ELR (cell line): ENCODE data around the gene KCND2.
A peak's percentile ranks its signal among the peaks of the same experiment; 100 is the strongest.

Source experiments
- DNase-seq: peaks from one replicate; pipeline ENCODE4 v3.0.0-alpha.2; 2015; ENCODE audit warnings: low read depth

KCND2 gene

DNA sequence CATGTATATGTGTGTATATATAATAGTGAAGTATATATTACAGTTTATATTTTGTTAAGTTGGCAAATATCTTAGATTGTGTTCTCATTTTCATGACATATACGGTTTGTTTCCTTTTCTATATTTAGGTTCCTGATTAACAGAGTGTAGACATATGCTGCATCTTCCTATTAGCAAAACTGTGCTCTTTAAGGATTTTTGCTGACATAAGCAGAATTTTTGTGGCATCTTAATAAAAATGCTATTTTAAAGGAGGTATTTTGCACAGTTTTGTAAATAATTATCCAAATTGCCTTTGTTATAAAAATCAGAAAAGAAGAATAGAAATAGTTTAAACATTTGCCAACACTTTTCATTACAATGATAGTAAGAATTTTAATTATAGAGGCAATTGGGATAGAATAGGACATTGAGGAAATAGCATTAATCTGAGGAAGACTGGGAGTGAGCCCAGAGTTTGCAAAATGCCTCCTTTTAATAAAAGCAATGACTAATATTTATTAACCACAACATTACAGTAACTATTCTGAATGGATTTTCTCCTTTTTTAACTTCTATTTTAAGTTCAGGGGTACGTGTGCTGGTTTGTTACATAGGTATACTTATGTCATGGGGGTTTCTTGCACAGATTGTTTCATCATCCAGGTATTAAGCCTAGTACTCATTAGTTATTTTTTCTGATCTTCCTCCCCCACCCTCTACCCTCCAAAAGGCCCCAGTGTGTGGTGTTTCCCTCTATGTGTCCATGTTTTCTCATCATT lies 38.2 kb downstream of the KCND2 start:
- no peak for DNase-seq

DNA sequence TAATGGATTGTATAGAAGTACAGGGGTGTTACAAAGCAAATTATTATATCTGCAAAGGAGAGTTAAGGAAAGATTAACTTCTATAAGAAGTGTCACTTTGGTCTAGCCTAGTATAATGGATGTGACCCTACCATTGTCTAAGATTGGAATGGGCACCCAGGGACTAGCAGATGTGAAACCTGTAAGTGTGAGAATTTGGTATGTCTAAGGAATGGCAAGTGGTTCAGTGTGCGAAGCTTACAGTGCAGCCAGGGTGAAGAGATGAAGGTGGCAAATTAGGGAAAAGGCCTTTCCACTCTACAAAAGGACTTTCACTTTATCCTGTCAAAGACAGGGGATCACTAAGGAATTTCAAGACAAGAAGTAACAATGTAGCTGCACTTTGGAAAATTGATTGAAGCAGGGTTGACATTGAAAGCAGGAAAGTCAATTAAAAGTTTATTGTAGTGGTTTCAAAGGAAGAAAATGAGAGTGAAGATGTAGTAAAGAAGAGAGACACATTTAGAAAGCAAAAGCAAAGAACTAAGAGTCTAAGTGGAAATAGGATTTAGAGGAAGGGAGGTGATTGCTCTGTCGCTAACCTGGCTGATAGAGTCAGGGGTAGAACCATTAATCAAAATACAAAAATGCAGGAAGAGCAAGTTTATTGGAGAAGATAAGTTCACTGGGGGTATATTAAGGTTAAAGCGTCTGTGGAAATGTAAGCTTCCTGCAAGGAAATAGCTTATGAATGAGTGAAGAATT lies 47.4 kb downstream of the KCND2 start:
- no peak for DNase-seq

DNA sequence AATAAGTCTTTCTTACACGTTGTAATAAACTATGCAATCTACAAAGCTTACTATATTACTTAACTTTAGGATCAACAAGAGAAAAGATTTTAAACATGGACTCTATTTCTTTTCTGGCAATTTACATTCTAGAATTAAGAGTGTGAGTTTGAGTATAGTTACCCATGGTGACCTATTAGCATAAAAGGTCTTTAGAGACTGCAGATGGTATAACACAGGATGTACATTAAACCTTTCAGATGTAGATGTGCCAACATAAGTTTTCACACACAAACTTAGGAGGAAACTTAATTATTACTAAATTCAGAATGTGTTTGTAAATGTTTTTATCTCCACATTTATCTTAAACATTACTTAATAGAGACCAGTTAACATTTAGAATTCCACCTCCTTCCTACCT lies 54.1 kb downstream of the KCND2 start:
- no peak for DNase-seq

DNA sequence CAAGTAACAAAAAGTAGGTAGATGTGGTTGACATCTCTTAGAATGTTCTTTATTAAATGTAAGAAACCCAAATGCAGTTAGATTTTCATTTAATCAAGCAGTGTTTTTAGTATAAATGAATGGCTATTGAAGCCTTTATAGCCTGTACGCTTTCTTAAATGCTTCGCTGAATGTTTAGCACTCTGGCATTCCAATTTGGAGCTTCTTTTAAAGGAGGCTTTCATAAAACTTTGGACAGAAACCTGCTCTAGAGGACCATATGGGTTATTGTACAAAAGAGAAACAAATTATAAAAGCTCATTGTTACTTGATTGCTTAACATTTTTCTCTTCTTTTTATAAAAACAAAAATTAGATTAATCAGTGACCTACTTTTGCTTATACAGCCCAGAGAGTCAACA lies 59.5 kb downstream of the KCND2 start:
- DNase-seq: no peak

DNA sequence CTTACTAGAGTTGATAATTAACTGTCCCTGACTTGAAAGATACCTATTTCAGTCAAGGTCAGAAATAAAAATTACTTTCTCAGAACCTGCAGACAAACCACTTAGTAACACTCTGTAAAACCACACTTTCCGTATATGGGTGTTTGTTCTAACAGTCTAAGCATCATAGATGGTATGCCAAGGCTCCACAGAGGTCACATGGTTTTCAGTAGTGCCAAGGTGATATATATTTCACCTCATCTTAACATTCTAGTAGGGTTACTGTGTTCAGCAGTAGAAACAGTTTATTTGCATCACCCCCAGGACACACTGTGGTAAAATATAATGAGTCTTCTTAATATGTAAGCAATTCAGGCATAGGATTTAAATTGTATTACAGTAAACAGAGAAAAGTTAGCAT lies 61.5 kb downstream of the KCND2 start:
- DNase-seq: no peak

DNA sequence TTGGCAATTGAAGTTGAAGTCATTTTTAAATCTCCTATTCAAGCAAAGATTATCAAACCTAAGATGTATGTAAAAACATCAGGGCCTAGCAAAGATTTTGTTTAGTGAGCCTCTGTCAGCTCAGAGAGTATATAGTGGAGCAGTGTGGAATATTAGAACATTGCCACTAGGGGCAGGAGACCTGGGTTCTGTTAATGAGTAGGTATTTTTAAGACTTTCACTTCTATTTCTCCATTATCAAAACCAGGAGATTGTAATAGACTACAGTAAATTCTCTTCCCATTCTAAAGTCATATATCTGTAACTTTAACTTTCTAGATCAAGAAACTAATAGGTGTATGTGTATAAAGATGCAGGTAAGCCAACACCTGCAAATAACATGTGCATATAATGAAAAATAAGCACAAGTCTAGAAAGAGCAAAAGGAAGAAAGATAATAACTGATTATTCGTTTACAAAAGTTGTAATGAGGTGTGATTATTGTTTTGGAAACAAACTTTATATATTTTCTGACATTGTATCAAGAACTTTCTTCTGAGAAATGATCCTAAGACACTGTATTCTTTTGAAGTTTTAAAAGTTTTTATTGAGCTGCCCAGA lies 64.4 kb downstream of the KCND2 start:
- peak; percentile 7 for DNase-seq

DNA sequence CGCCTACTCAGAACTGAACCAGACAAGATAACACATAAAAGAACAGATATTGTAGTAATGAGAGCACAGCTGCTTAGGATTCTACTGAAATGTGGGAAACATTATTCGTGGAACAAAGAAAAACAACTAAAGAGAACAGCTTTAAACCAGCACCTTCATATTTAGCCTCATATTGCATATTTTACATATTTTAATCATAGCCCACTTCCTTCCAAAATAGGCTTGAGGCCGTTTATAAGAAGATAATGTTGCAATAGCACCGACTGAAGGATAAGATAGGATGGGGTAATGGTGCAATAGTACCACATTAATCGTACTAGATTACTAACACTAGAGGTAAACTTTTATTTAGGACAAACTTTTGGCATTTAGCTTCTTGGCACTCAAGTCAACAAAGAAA lies 71.3 kb downstream of the KCND2 start:
- no peak for DNase-seq

DNA sequence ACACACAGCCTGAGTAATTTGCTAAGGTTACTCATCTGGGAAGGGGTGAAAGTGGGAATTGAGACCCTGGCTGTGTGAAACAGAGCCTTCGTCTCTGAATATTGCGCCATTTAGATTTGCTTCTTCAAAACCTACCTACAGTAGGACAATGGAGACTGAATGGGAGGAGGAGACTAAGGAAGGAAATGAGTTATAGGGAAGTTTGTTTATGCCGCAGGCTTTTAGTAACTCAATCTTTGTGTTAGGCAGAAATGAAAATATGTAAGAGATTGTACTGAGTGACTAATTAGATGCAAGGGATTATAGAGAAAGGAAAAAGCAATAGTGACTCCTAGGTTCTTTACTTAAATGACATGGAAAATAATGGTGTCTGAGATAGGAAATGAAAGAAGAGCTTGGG lies 80.2 kb downstream of the KCND2 start:
- DNase-seq: peak; percentile 26

DNA sequence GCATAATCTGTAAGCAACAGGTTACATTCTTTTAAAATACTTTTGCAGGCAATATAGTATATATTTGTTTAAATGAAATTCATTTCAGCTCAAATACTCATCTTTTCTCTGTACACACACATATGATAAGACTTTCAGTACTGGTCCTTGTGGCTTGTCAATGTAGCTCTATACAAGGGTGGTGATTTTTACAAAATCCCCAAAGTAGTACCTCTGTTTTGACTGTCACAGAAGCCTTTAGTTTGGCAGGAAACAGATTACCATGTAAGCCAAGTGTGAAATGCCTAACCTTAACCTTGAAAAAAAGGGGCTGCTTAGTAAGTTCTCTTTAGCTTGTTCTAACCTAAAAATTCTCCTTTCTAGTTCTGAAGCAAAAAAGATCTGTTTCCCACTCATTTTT lies 87.9 kb downstream of the KCND2 start:
- no peak for DNase-seq

DNA sequence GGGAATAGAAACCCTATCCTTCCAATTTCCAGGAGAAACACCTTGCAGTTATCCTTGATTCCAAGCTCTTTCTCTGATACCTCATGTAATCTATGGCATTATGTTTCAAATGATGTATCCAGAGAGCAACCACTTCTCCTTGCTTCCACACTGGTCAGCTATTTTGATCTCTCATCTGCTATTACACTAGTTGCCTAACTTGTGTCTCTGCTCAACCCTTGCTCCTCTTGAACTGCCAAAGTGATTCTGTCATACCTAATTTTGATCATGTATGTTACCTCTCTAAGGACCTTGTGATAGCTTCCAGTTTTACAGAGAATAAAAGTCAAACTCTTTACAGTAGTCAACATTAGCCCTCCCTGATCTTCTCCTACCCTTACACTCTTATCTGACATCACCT lies 90.4 kb downstream of the KCND2 start:
- DNase-seq: no peak

DNA sequence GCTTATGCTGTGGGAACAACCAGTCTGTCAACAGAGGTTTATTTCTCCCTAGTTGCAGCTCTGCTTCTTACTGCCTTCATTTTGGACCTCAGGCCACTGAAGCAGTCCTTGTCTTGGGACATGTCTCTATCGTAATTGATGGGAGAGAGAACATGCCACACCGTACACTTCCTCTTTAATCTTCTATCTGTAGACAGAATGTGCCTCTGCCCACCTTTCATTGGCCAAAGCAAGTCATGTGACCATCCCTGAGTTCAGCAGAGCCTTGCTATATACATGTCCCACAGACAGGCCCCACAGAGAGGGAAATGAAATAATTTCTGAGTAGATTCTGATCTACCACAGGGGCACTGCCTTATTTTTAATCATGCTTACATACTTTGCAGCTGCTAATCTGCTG lies 98.0 kb downstream of the KCND2 start:
- DNase-seq: no peak

DNA sequence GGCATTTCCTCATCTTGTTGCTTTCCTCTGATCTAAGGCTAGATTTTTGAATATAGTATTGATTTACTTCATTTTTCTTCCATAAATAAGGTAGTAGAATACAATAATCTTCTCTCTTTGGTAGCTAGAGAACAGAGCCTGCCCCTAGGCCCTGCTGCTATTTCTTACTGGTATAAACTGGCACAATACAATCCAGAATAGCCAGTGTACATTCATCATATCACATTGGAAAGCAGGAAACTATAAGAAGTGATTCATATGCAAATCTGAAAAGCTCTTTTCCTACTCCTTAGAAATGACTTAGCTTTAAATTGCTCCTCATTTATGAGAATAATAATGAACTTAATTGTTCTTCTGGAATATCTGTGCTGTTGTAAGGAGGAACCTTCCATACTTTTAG lies 100.2 kb downstream of the KCND2 start:
- DNase-seq: peak; percentile 11

DNA sequence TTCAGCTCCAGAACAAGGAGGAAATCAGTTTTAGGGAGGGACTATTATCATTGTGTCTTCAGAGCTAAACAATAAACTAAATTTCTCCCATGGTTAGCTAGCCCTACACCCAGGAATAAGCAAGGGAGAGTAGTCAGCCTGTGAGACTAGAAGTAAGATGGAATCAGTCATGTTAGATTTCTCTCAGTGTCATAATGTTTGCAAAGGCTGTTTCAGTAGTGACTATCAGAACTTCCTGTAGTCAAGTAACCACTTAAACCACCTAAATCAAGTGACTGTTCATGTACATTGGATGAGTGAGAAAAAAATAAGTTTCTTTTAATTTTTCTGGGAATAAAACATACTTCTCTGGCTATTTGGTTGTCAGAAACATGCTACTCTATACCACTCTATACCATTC lies 121.6 kb downstream of the KCND2 start:
- no peak for DNase-seq

DNA sequence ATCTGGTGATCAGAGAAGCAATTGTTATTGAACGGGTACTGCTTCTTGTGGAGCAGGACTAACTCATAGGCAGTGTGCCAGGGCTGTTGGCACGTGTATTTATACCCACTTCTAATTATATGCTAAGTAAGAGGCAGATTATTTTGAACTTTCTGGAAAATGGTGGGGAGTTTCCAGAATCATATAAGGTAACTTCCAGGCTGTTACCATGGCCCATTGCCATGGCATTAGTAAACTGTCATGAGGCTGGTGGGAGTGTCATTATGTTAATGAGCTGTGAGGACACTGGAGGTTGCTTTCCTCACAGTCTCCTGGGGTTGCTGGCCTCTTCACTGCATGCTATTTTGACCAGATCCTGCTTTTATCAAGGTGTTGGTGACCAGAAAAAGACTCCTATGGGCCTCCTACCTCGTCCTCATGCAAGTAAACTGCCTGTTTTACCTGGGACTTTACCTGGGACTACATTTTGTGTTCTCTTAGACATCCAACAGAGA lies 122.6 kb downstream of the KCND2 start:
- no peak for DNase-seq

DNA sequence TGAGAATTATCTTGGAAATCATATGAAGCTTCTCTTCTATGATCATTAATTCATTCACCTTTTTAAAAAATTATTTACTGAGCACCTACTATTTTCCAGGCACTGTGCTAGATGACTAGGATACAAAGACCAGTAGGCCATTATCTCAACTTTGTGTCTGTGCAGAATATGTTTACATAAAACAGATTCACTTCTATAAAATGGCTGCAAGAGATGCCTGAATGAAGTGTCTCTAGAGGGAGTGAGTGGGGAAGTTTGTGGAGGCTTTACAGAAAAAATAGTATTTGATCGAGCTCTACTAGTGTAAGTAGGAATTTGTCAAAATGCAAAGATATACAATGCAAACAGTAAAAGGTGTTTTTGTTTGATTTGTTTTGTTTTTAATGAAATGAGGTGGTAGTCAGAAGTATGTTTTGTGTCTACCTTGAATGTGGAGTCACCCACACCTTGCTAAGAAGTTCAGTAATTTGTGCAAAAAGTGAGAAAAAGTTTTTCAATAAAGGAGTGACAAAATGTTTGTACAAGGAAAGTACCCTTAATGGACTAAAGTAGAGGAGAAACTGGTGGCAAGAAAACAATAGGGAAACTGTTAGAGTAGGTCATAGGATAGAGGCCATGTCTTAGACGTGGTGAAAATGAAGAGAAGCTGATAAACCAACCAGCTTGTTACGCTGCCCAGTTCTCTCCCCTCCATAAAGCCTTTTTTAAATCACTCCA lies 125.5 kb downstream of the KCND2 start:
- no peak for DNase-seq

DNA sequence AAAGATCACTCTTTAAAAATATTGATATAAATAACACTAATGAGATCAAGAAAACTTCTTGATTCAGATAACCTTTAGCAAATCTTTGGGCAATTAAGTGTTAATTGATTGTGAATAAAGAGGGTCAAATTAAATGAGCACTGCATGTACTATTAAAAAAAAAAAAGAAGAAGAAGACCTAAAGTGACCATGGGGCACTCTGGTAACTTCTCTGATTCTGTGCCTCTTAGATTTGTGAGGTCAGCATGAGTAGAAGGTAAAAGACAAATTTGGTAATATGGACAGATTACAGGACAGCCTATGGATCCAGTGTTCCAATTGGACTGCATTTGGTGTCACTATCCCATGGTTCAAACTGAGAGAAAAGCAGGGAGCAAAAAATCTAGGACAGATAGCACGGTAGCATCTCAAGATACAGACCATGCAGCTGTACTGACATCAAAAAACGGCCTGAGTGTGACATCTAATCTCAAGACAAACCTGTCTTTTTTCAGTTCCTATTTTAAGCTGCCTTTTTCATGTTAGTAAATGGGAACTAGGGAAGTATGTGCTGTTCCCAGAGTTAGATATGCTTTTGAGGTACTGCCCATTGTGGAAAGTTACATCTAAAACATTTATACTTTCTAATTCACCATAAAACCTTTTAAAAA lies 128.0 kb downstream of the KCND2 start:
- DNase-seq: no peak

DNA sequence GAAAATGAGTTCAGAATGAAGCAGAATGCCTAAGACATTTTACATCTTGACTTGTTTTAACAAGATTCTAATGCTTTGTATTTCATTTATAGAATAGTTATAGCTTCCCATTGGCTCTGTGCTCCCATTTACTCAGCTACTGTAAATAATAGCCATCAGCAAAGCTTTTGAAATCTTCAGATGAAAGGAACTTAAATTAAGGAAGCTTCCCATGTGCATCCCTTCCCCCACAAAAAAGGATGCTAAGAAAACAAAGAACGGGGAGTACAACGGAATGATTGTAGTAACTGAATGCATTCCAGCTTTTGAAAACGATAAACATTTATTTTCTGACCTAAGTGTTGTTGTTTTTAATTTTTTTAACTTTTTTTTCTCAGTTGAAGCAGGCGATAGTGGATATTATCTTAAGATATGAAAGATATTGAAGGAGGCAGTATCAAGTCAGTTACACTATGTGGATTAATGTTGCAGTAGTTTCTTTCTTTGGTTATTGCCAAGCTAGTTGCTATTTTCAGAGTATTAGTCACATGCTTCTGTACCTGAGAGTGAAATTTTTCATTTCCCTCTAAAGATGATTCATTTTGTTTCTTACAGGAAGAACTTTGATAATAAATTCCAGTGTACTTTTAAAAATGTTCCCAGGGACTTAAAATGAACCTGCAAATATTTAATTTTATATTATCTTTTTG lies 129.2 kb downstream of the KCND2 start:
- peak; percentile 4 for DNase-seq

DNA sequence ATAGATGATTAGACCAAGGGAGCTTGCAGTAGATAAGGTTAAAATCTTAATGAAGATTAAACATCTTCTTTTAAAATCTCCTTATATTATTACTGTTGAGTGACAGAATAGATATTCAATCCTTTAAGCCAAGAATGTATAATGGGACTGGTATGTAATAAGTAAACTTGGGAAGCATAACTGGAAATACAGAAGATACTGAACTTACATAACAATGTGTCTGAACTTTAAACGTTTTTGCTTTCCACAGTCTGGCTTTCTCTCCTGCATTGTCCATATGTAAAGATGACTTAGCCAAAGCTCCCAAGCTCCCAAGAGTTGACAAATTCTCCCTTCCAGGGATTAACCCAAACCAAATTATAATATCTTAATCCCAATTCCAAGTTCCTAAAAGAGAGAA lies 129.8 kb downstream of the KCND2 start:
- DNase-seq: no peak

DNA sequence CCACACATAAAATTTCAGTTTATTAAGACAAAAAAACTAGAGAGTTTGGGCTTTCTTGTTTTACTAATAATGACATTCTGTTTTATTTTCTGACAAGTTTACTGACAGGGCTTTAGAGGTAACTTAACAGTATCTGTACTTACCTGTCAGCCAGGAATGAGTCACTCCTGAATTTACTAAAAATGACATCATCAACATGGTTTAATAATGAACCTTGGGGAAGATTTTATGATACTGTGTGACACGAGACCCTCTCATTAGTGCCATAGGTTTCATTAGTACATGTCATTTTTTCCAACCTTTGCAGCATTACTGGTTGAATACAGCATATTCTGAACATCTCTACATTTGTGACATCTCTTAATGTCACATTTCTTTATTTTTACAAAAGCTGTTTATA lies 131.1 kb downstream of the KCND2 start:
- DNase-seq: no peak

DNA sequence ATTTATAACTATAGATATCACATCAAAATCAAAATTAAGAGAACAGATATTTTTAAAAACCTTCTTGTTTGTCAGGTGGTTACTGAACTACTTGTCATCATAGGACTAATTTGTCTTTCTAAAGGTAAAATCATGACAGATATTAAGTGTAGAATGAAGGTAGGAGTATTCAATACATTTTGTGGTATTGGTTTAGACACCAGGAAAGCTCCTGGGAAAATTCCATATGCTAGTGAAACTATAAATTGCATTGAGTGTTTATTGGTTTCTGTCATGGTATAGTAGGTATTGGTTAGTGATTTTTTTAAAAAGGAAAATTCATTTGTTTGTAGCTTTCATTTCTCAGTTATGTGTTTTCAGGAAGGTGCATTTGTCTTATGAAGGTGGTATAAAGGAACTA lies 132.7 kb downstream of the KCND2 start:
- no peak for DNase-seq

DNA sequence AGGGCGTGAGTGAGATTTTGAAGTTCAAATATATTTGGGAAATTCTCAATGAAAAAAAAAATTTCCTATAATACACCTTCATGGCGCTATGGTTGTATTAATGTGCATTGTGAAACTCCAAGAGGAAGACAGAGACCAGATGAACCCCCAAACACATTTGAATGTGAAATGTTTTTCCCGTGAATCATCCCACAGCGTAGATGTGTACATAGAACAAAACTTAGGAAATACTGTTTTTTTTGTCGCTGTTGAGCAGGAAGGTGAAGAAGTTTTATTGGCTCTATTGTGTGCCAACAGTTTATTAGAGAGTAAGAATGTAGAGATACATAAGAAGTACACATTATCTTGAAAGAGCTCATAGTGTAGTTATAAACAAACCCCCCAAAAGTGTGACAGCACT lies 134.0 kb downstream of the KCND2 start:
- DNase-seq: peak; percentile 35
